ENCODE measurements around the gene PRDM4. TPM values are rescaled to one million over a fixed set of nuclear protein-coding genes. Genes with fewer than 3 reads are reported as not detected.

Gene PRDM4, protein sequence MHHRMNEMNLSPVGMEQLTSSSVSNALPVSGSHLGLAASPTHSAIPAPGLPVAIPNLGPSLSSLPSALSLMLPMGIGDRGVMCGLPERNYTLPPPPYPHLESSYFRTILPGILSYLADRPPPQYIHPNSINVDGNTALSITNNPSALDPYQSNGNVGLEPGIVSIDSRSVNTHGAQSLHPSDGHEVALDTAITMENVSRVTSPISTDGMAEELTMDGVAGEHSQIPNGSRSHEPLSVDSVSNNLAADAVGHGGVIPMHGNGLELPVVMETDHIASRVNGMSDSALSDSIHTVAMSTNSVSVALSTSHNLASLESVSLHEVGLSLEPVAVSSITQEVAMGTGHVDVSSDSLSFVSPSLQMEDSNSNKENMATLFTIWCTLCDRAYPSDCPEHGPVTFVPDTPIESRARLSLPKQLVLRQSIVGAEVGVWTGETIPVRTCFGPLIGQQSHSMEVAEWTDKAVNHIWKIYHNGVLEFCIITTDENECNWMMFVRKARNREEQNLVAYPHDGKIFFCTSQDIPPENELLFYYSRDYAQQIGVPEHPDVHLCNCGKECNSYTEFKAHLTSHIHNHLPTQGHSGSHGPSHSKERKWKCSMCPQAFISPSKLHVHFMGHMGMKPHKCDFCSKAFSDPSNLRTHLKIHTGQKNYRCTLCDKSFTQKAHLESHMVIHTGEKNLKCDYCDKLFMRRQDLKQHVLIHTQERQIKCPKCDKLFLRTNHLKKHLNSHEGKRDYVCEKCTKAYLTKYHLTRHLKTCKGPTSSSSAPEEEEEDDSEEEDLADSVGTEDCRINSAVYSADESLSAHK
- total RNA-seq (2013), result 22.2 TPM
- polyA plus RNA-seq (10 to 100 TPM in 1 of 3 donors, 1 to 10 TPM in 2; 6.5 to 16.4 (median 7.0) TPM), polyA minus RNA-seq (14.5 and 27.7 TPM in 2 replicates), total RNA-seq (16.0 to 58.8 (median 36.2) reads per million in 11 experiments)

DNA sequence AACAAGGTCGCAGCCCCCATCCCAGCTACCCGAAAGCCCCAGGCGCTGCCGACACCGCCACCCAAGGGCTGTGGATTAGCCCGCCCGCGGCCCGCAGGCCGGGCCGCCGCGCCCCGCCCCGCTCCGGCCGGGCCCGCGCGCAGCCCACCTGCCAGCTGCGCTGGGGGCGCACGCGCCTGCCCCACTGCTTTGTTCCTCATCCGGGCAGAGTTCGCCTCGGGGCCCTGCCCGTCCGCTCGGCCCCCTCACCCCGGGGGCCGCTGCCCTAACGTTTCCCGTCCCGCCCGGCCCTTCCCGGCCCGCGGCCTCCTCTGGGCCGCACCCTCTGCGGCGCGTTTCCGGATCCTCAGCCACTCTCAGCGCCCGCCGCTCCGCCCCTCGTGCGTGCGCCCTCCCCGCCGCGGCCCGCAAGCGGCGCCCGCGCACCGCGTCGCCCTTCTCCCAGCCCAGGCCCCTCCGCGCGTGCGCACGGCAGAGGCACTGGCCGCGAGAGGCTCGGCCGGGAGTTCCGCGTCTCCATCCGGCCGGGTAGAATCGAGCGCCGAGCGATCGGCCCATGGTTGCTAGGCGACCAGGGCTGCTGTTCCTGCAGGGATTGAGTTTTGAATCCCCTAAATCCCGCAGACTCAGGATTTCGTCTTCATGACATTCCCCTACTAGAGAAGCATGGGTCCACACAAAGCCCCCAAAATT, at the start of gene PRDM4:
Gene PRDM4, minus strand, starts transcription at position 329 of the 693 bp plus-strand sequence. CDS start 622 bp downstream, outside the sequence.
- Histone ChIP-seq H3K27ac (ENCODE audit: low read depth in 1 of 2, low read length in 2 of 2) (peak within 1 kb of the TSS; percentile 55 to 84), H4K20me1 (ENCODE audit: insufficient read depth, low read length) (peaks cover 30% of the 10 kb centered on the region), H3K4me2 (replicated peaks; ENCODE audit: extremely low read depth, low read length, poor library complexity, severe bottlenecking) (peak within 1 kb of the TSS; percentile 94), H3K4me1 (ENCODE audit: control insufficient read depth in 1 of 2, insufficient read depth in 2 of 2, low read length in 2 of 2) (peaks cover 25 to 27% of the 10 kb centered on the region in 2 donors), H3K9me3 (replicated peaks in 1 of 2; ENCODE audit: control insufficient read depth in 1 of 2, insufficient read depth in 1 of 2, low read length in 2 of 2) (no peaks in the 10 kb centered on the region), H3K4me3 (replicated peaks in 1 of 3; ENCODE audit: low read depth in 2 of 3, low read length in 3 of 3) (peak within 1 kb of the TSS; percentile 80 to 98 (median 82)), H3K79me2 (ENCODE audit: insufficient read depth, low read length) (peaks cover 35% of the 10 kb centered on the region), H3K9ac (ENCODE audit: insufficient read depth, low read length, poor library complexity, severe bottlenecking) (peak within 1 kb of the TSS; percentile 84), H2AFZ (ENCODE audit: insufficient read depth, low read depth, low read length, poor library complexity, severe bottlenecking) (peak within 1 kb of the TSS; percentile 86), H3K36me3 (replicated peaks in 1 of 2; ENCODE audit: control insufficient read depth in 1 of 2, insufficient read depth in 2 of 2, low read length in 2 of 2) (peaks cover 20 to 28% of the 10 kb centered on the region in 2 donors), H3K27me3 (ENCODE audit: control insufficient read depth in 2 of 2, insufficient read depth in 2 of 2, low read length in 2 of 2) (no peaks in the 10 kb centered on the region)
- Mint-ChIP-seq H3K27ac (peak within 1 kb of the TSS; percentile 73 to 91 (median 86)), H3K36me3 (peaks cover 14 to 18% of the 10 kb centered on the region in 2 donors), H3K4me3 (peak within 1 kb of the TSS; percentile 85 to 92), H3K27me3 (ENCODE audit: low read depth in 3 of 3) (peaks cover 0 to 9% (median 4%) of the 10 kb centered on the region in 3 donors), H3K4me1 (peaks cover 28% of the 10 kb centered on the region), H3K9me3 (peaks cover 0 to 7% (median 2%) of the 10 kb centered on the region in 7 donors)
- peak; percentile 92 for DNase-seq
- TF ChIP-seq, protein P1, sequence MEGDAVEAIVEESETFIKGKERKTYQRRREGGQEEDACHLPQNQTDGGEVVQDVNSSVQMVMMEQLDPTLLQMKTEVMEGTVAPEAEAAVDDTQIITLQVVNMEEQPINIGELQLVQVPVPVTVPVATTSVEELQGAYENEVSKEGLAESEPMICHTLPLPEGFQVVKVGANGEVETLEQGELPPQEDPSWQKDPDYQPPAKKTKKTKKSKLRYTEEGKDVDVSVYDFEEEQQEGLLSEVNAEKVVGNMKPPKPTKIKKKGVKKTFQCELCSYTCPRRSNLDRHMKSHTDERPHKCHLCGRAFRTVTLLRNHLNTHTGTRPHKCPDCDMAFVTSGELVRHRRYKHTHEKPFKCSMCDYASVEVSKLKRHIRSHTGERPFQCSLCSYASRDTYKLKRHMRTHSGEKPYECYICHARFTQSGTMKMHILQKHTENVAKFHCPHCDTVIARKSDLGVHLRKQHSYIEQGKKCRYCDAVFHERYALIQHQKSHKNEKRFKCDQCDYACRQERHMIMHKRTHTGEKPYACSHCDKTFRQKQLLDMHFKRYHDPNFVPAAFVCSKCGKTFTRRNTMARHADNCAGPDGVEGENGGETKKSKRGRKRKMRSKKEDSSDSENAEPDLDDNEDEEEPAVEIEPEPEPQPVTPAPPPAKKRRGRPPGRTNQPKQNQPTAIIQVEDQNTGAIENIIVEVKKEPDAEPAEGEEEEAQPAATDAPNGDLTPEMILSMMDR (IDR thresholded peaks at IDR 0.05), result peak; percentile 41
- WGBS (ENCODE audit: insufficient coverage), result under 1% methylated on average over 82 of the region's 83 CpGs
- intact Hi-C loops (cut with micrococcal nuclease), result loop anchor here (5.0 to 10.0 kb wide), 3 partner anchors 74 to 124 kb away; partner anchors contain the start of gene PWP1 (in 2 of the 2)

All from CD14-positive monocyte (primary cell).